HCT116 (cell line): Measurements from ENCODE around the gene B3GALT5. TPM values are rescaled to one million over a fixed set of nuclear protein-coding genes. Genes with fewer than 3 reads are reported as not detected.

Experiments used
- ATAC-seq: fragments of 200-7000 bp; cut with Tn5 transposase; 2 replicates; pipeline ENCODE4 v1.9.1; 2020; ENCODE audit warnings: mild to moderate bottlenecking, moderate library complexity
- BruUV-seq: library from RNA; stranded (reverse); fragments of 400-500 nt; replicated peaks from 2 replicates; lab custom pipeline; 2021; lab: Mats Ljungman, UMichigan
- CTCF ChIA-PET: fragments of 300-600 bp; sonication (Branson Sonifier 250); formaldehyde crosslinking; loops from one replicate; lab custom pipeline; 2021; ENCODE audit warnings: antibody characterized with exemption; lab: Charles Lee
- POLR2A ChIA-PET: fragments of 300-600, 350-600 bp; sonication (Branson Sonifier 250); formaldehyde crosslinking; loops from one replicate; lab custom pipeline; 2021; ENCODE audit warnings: antibody characterized with exemption; lab: Charles Lee
- RAD21 ChIA-PET, 2 experiments: fragments of 300-600 bp; sonication (Branson Sonifier 250); formaldehyde crosslinking; loops; one replicate each; lab custom pipeline; 2023; ENCODE audit warnings: low total read pairs in 2 of 2; ENCODE audit not compliant: uncharacterized antibody in 2 of 2, unreplicated experiment in 2 of 2, low non-redundant PET in 1 of 2; lab: Charles Lee
- DNase-seq: peaks from one replicate; pipeline ENCODE4 v3.0.0-alpha.2; 2010; ENCODE audit warnings: low read depth, low spot score
- H2AFZ ChIP-seq: fragments of 200-600 bp; shearing (Covaris generic), sonication (generic); 2 replicates; pipeline ENCODE4 v1.6.1; 2017; ENCODE audit warnings: low read depth, mixed run types, mixed read lengths, antibody characterized with exemption, low read length; ENCODE audit not compliant: poor library complexity, severe bottlenecking
- H3K27ac ChIP-seq: 2 replicates; pipeline ENCODE4 v1.5.1; 2012; ENCODE audit warnings: low read depth, low read length
- H3K27me3 ChIP-seq: fragments of 200-600 bp; sonication (generic); 2 replicates; pipeline ENCODE4 v1.6.1; 2016; ENCODE audit warnings: mixed run types, low read length, mixed read lengths; ENCODE audit not compliant: insufficient read depth
- H3K36me3 ChIP-seq, 2 experiments: fragments of 200-500 bp in 1 of 2; fragments of 200-600 bp in 1 of 2; sonication (Bioruptor generic) in 1 of 2; sonication (generic) in 1 of 2; 2 replicates each; pipeline versions ENCODE4 v1.5.1 to v1.6.1; 2014 to 2016; ENCODE audit warnings: low read length in 2 of 2, inconsistent platforms in 1 of 2, mixed read lengths in 1 of 2, mixed run types in 1 of 2; ENCODE audit not compliant: insufficient read depth in 2 of 2, control insufficient read depth in 1 of 2
- H3K4me1 ChIP-seq, 2 experiments: fragments of 200-600 bp in 1 of 2; sonication (generic) in 1 of 2; 2 replicates each; pipeline versions ENCODE4 v1.5.1 to v1.6.1; 2012 to 2017; ENCODE audit warnings: low read length in 2 of 2, inconsistent platforms in 1 of 2, mild to moderate bottlenecking in 1 of 2, mixed read lengths in 1 of 2, mixed run types in 1 of 2, moderate library complexity in 1 of 2; ENCODE audit not compliant: insufficient read depth in 2 of 2, control insufficient read depth in 1 of 2
- H3K4me2 ChIP-seq: fragments of 200-600 bp; sonication (generic); 2 replicates; pipeline ENCODE4 v1.6.1; 2017; ENCODE audit warnings: mixed run types, low read length, mixed read lengths
- H3K4me3 ChIP-seq, 2 experiments: fragments of 200-600 bp in 1 of 2; sonication (generic) in 1 of 2; replicated peaks in 1 of 2; 2 replicates each; pipeline ENCODE4 v1.5.1; 2011 to 2016; ENCODE audit warnings: low read length in 2 of 2, control low read depth in 1 of 2, low read depth in 1 of 2, mild to moderate bottlenecking in 1 of 2, mixed read lengths in 1 of 2, mixed run types in 1 of 2
- H3K79me2 ChIP-seq: fragments of 200-600 bp; sonication (generic); 2 replicates; pipeline ENCODE4 v1.6.1; 2017; ENCODE audit warnings: mild to moderate bottlenecking, mixed run types, low read length, moderate library complexity, mixed read lengths; ENCODE audit not compliant: insufficient read depth
- H3K9ac ChIP-seq: fragments of 200-600 bp; sonication (generic); 2 replicates; pipeline ENCODE4 v1.6.1; 2016; ENCODE audit warnings: low read length, mixed read lengths
- H3K9me2 ChIP-seq: fragments of 200-600 bp; sonication (generic), shearing (Covaris generic); 2 replicates; pipeline ENCODE4 v1.6.1; 2017; ENCODE audit warnings: mixed run types, mild to moderate bottlenecking, moderate library complexity; ENCODE audit not compliant: insufficient read depth
- H3K9me3 ChIP-seq, 2 experiments: fragments of 200-500 bp in 1 of 2; fragments of 200-600 bp in 1 of 2; sonication (Bioruptor generic) in 1 of 2; sonication (generic) in 1 of 2; 2 replicates each; pipeline ENCODE4 v1.6.1; 2014 to 2017; ENCODE audit warnings: low read length in 2 of 2, mixed read lengths in 2 of 2, inconsistent platforms in 1 of 2, low read depth in 1 of 2, mild to moderate bottlenecking in 1 of 2, mixed run types in 1 of 2, moderate library complexity in 1 of 2; ENCODE audit not compliant: control insufficient read depth in 1 of 2, insufficient read depth in 1 of 2
- H4K20me1 ChIP-seq: fragments of 200-600 bp; sonication (generic), shearing (Covaris generic); 2 replicates; pipeline ENCODE4 v1.6.1; 2017; ENCODE audit warnings: mixed run types, mild to moderate bottlenecking, moderate library complexity; ENCODE audit not compliant: insufficient read depth
- CEBPB ChIP-seq: IDR thresholded peaks from 2 replicates; pipeline ENCODE4 v1.6.1; 2012; ENCODE audit warnings: low read depth
- EGR1 ChIP-seq: IDR thresholded peaks from 2 replicates; pipeline ENCODE4 v1.6.1; 2012; ENCODE audit warnings: low read depth
- EZH2 ChIP-seq: fragments of 200-600 bp; sonication (generic); IDR thresholded peaks from 2 replicates; pipeline ENCODE4 v1.6.1; 2017; ENCODE audit warnings: antibody characterized with exemption, mixed run types
- JUND ChIP-seq: IDR thresholded peaks from 2 replicates; pipeline ENCODE4 v1.6.1; 2012
- SIN3A ChIP-seq: IDR thresholded peaks from 2 replicates; pipeline ENCODE4 v1.6.1; 2012; ENCODE audit warnings: low read depth
- SP1 ChIP-seq: IDR thresholded peaks from 2 replicates; pipeline ENCODE4 v1.6.1; 2012; ENCODE audit warnings: low read depth
- ZFX ChIP-seq: fragments of 450-650 bp; IDR thresholded peaks from 2 replicates; pipeline ENCODE4 v1.6.1; 2017
- ZNF274 ChIP-seq: fragments of 200-500 bp; sonication (Bioruptor generic); IDR thresholded peaks from 2 replicates; pipeline ENCODE4 v1.6.1; 2014; ENCODE audit warnings: mild to moderate bottlenecking, low read depth, low read length, inconsistent platforms
- intact Hi-C: fragments of 100-400 bp; cut with micrococcal nuclease; formaldehyde crosslinking; loops from 2 replicates; pipeline ENCODE4 v1.10.0; 2022
- total RNA-seq: library from RNA; stranded (reverse); gene quantifications from one replicate; pipeline ENCODE4 v1.2.1, GENCODE V29; 2021; ENCODE audit not compliant: unreplicated experiment
- TF ChIP-seq, protein P1 (sequence below), 3 experiments: fragments of 200-600 bp in 1 of 3; sonication (generic) in 1 of 3; IDR thresholded peaks in 2 of 3; conservative IDR thresholded peaks in 1 of 3; 2 replicates each; pipeline ENCODE4 v1.5.1; 2012 to 2017; ENCODE audit warnings: low read depth in 2 of 3, low read length in 2 of 3, antibody characterized with exemption in 1 of 3, borderline replicate concordance in 1 of 3, control low read depth in 1 of 3, mild to moderate bottlenecking in 1 of 3, mixed read lengths in 1 of 3, mixed run types in 1 of 3, moderate library complexity in 1 of 3; ENCODE audit not compliant: insufficient read depth in 1 of 3
- TF ChIP-seq, protein P2 (sequence below): IDR thresholded peaks from 2 replicates; pipeline ENCODE4 v1.6.1; 2011; ENCODE audit warnings: mild to moderate bottlenecking, low read length, moderate library complexity; ENCODE audit not compliant: insufficient replicate concordance; ENCODE audit errors: extremely low read depth

B3GALT5 gene
- total RNA-seq, 1 experiment from 2014 or later, result 1.2 TPM

DNA sequence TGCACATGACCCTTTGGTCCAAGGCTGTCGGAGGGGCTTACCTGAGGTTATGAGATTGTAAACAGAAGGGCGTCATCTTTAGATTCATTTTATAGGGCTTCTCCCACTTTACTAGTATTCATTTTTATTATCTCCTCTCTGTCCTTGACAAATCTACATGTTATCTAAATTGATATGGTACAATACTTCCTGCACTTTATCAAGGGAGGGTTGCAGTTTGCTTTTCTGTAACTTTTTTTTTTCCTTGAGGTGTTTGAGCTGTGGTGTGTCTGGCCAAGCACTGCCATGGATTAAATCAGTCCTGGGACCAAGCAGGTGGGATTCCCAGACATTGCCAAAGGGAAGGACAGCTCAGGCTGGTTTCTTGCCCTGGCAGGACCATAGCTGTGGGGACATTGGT lies 32.0 kb upstream of the B3GALT5 start (continued):
- TF ChIP-seq CEBPB, result no peak
- TF ChIP-seq EGR1, result no peak
- no peak for TF ChIP-seq ZFX
- TF ChIP-seq JUND, result no peak
- TF ChIP-seq SP1, result no peak

DNA sequence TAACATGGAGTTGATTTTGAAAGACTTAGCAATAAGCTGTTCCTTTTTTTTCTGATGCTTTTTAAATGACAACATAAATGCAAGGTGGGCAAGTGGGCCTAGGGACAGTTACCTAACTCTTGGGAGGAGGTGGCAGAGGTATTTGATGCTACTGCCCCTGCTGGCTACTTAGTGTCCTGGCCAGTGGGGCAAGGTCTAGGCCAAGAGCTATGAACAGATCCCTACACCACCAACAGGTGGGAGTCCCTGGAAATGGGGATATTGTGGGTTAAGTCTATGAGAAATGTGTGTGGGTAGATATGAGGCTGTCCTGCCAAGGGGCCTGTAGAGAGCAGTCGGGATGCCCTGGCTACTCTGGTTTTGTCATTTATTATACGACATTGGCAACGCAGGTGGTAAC lies 31.3 kb upstream of the B3GALT5 start:
- ChIA-PET POLR2A (no interaction called here), RAD21 (no interaction called here), CTCF (no interaction called here)
- Histone ChIP-seq H3K36me3 (no peaks in the 10 kb centered on the region), H4K20me1 (no peaks in the 10 kb centered on the region), H3K9me3 (no peaks in the 10 kb centered on the region), H3K27ac (no peak overlapping the region), H3K9ac (no peak overlapping the region), H2AFZ (no peak overlapping the region), H3K9me2 (no peaks in the 10 kb centered on the region), H3K79me2 (no peaks in the 10 kb centered on the region), H3K4me2 (no peak overlapping the region), H3K4me1 (no peaks in the 10 kb centered on the region), H3K27me3 (no peaks in the 10 kb centered on the region), H3K4me3 (no peak overlapping the region)
- TF ChIP-seq SIN3A, result no peak
- TF ChIP-seq, protein P1, sequence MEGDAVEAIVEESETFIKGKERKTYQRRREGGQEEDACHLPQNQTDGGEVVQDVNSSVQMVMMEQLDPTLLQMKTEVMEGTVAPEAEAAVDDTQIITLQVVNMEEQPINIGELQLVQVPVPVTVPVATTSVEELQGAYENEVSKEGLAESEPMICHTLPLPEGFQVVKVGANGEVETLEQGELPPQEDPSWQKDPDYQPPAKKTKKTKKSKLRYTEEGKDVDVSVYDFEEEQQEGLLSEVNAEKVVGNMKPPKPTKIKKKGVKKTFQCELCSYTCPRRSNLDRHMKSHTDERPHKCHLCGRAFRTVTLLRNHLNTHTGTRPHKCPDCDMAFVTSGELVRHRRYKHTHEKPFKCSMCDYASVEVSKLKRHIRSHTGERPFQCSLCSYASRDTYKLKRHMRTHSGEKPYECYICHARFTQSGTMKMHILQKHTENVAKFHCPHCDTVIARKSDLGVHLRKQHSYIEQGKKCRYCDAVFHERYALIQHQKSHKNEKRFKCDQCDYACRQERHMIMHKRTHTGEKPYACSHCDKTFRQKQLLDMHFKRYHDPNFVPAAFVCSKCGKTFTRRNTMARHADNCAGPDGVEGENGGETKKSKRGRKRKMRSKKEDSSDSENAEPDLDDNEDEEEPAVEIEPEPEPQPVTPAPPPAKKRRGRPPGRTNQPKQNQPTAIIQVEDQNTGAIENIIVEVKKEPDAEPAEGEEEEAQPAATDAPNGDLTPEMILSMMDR (IDR thresholded peaks at IDR 0.05 in 2 of 3, conservative IDR thresholded peaks at IDR 0.05 in 1 of 3; ENCODE audit: borderline replicate concordance in 1 of 3, insufficient read depth in 1 of 3, low read depth in 2 of 3, low read length in 2 of 3), result peak in 2 of 3 experiments; percentile 36 to 39; a peak in 3 of 6 replicates
- BruUV-seq, result no TSS peak
- ATAC-seq (peak; percentile 73), DNase-seq (no peak)
- intact Hi-C loops, result no loop called here

DNA sequence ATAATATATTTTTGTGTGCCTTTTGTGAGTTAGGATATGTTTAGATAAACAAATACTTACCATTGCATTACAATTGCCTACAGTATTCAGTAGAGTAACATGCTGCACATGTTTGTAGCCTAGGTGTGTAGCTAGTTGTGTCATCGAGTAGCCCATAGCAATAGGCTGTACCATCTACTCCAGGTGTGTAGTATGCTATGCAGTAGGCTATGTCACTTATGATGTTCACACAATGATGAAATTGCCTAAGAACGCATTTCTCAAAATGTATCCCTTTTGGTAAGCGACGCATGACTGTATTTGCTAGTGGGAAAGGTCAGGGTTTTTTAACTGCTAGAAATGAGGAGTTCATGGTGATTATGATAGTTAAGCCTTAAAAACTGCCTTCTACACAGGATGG lies 30.0 kb upstream of the B3GALT5 start:
- Histone ChIP-seq H3K4me3 (no peak overlapping the region), H3K4me2 (no peak overlapping the region), H3K4me1 (no peaks in the 10 kb centered on the region), H3K9me2 (no peaks in the 10 kb centered on the region), H3K36me3 (no peaks in the 10 kb centered on the region), H4K20me1 (no peaks in the 10 kb centered on the region), H3K27ac (no peak overlapping the region), H3K27me3 (no peaks in the 10 kb centered on the region), H3K9ac (no peak overlapping the region), H3K9me3 (0 out of 4 replicates have a peak, but pooled peaks cover 0 to under 1% of the 10 kb centered on the region in 2 experiments), H2AFZ (no peak overlapping the region), H3K79me2 (no peaks in the 10 kb centered on the region)
- TF ChIP-seq, protein P1 (IDR thresholded peaks at IDR 0.05 in 2 of 3, conservative IDR thresholded peaks at IDR 0.05 in 1 of 3; ENCODE audit: borderline replicate concordance in 1 of 3, insufficient read depth in 1 of 3, low read depth in 2 of 3, low read length in 2 of 3), result no peak
- no peak for TF ChIP-seq ZNF274
- no peak for TF ChIP-seq EZH2
- TF ChIP-seq, protein P2, sequence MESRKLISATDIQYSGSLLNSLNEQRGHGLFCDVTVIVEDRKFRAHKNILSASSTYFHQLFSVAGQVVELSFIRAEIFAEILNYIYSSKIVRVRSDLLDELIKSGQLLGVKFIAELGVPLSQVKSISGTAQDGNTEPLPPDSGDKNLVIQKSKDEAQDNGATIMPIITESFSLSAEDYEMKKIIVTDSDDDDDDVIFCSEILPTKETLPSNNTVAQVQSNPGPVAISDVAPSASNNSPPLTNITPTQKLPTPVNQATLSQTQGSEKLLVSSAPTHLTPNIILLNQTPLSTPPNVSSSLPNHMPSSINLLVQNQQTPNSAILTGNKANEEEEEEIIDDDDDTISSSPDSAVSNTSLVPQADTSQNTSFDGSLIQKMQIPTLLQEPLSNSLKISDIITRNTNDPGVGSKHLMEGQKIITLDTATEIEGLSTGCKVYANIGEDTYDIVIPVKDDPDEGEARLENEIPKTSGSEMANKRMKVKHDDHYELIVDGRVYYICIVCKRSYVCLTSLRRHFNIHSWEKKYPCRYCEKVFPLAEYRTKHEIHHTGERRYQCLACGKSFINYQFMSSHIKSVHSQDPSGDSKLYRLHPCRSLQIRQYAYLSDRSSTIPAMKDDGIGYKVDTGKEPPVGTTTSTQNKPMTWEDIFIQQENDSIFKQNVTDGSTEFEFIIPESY, result no peak
- no peak for DNase-seq
- CTCF ChIA-PET, result no interaction called here
- POLR2A ChIA-PET, result no interaction called here
- RAD21 ChIA-PET, result no interaction called here
- ATAC-seq, result no peak
- BruUV-seq, result no TSS peak
- intact Hi-C loops, result no loop called here
